T47D (cell line): ENCODE measurements around the gene MGMT.

Source experiments
- DNase-seq, 2 experiments: peaks; one replicate each; pipeline versions ENCODE4 v3.0.0 to v3.0.0-alpha.2; 2011 to 2012; ENCODE audit warnings: low read depth in 1 of 2, low spot score in 1 of 2
- JUND ChIP-seq: IDR thresholded peaks from 2 replicates; pipeline ENCODE4 v1.6.1; 2012; ENCODE audit warnings: low read depth
- in situ Hi-C: cut with HindIII; loops from 2 replicates; pipeline ENCODE4 v1.10.0; 2016; ENCODE audit warnings: low sequenced_read_pairs, low pct_unique_long_range_greater_than_20kb

MGMT gene

GRCh38 chr10:129741978-129742741 is 275.1 kb downstream of the MGMT start:
- in situ Hi-C loops: no loop called here
- no peak for DNase-seq
- TF ChIP-seq JUND: no peak

- in situ Hi-C loops: no loop called here
- DNase-seq: no peak
- TF ChIP-seq JUND: no peak
These were observed 275.9 kb downstream of the MGMT start for GRCh38 chr10:129742742-129743550.

- TF ChIP-seq JUND: no peak
- in situ Hi-C loops: no loop called here
These were observed 276.7 kb downstream of the MGMT start for GRCh38 chr10:129743738-129744133.

GRCh38 chr10:129744134-129745111 is 277.4 kb downstream of the MGMT start:
- TF ChIP-seq JUND: no peak
- DNase-seq: no peak
- in situ Hi-C loops: no loop called here

More at GRCh38 chr10:129743738-129744133, 276.7 kb downstream of the MGMT start:
- no peak for DNase-seq

- TF ChIP-seq JUND: no peak
- in situ Hi-C loops: no loop called here
- DNase-seq: no peak
These were observed 278.2 kb downstream of the MGMT start for GRCh38 chr10:129745186-129745750.

GRCh38 chr10:129754211-129755050 is 287.4 kb downstream of the MGMT start:
- in situ Hi-C loops: no loop called here
- DNase-seq: no peak

GRCh38 chr10:129755158-129755591 is 288.1 kb downstream of the MGMT start:
- in situ Hi-C loops: no loop called here
- no peak for TF ChIP-seq JUND
- no peak for DNase-seq

More at GRCh38 chr10:129754211-129755050, 287.4 kb downstream of the MGMT start:
- TF ChIP-seq JUND: no peak

- no peak for DNase-seq
- in situ Hi-C loops: no loop called here
- no peak for TF ChIP-seq JUND
These were observed 288.6 kb downstream of the MGMT start for GRCh38 chr10:129755621-129756020.

- DNase-seq: no peak
- no peak for TF ChIP-seq JUND
- in situ Hi-C loops: no loop called here
These were observed 290.2 kb downstream of the MGMT start for GRCh38 chr10:129756912-129757901.
